Endothelial cell of umbilical vein (primary cell): Measurements from ENCODE around the gene SEZ6L2. TPM values are rescaled to one million over a fixed set of nuclear protein-coding genes. Genes with fewer than 3 reads are reported as not detected.

Source experiments
- BruUV-seq: library from RNA; stranded (reverse); fragments of 400-500 nt; replicated peaks from 2 replicates; lab custom pipeline; 2021; lab: Mats Ljungman, UMichigan
- CTCF ChIA-PET: fragments of 300-600, 350-600 bp; sonication (Branson Sonifier 250); formaldehyde crosslinking; loops from one replicate; lab custom pipeline; 2021; ENCODE audit warnings: antibody characterized with exemption, inconsistent platforms; lab: Charles Lee
- POLR2A ChIA-PET: fragments of 300-600, 350-600 bp; sonication (Branson Sonifier 250); formaldehyde crosslinking; loops from one replicate; lab custom pipeline; 2021; ENCODE audit warnings: antibody characterized with exemption, inconsistent platforms; lab: Charles Lee
- DNase-seq: peaks from one replicate; pipeline ENCODE4 v3.0.0-alpha.2; 2011; ENCODE audit warnings: low read depth, low spot score
- FAIRE-seq: peaks from 2 replicates; lab custom pipeline; 2011; peaks lifted over from hg19 to GRCh38; lab: Jason Lieb, UNC
- H2AFZ ChIP-seq: 2 replicates; pipeline ENCODE4 v1.6.0; 2012; ENCODE audit warnings: low read depth, low read length, control low read depth, inconsistent platforms
- H3K27ac ChIP-seq: 2 replicates; pipeline ENCODE4 v1.5.1; 2011; ENCODE audit warnings: low read depth, mild to moderate bottlenecking, control low read depth, low read length, moderate library complexity; ENCODE audit not compliant: insufficient read depth
- H3K27me3 ChIP-seq, 2 experiments: 2 replicates each; pipeline versions ENCODE4 v1.6.0 to v1.6.1; 2011; ENCODE audit warnings: low read length in 2 of 2, mixed read lengths in 1 of 2; ENCODE audit not compliant: control insufficient read depth in 2 of 2, insufficient read depth in 2 of 2
- H3K36me3 ChIP-seq, 2 experiments: 2 replicates in 1 of 2; 3 replicates in 1 of 2; pipeline ENCODE4 v1.5.1; 2011; ENCODE audit warnings: low read length in 2 of 2, mild to moderate bottlenecking in 1 of 2, moderate library complexity in 1 of 2; ENCODE audit not compliant: control insufficient read depth in 2 of 2, insufficient read depth in 2 of 2; ENCODE audit errors: extremely low read depth in 1 of 2
- H3K4me1 ChIP-seq: 3 replicates; pipeline ENCODE4 v1.5.1; 2011; ENCODE audit warnings: mild to moderate bottlenecking, low read length; ENCODE audit not compliant: control insufficient read depth, insufficient read depth; ENCODE audit errors: extremely low read depth
- H3K4me2 ChIP-seq: 2 replicates; pipeline ENCODE4 v1.6.1; 2011; ENCODE audit warnings: low read length, control low read depth, mixed read lengths; ENCODE audit not compliant: insufficient read depth
- H3K4me3 ChIP-seq, 3 experiments: fragments of 200-600 bp in 1 of 3; sonication (generic), shearing (Covaris generic) in 1 of 3; replicated peaks in 1 of 3; 2 replicates each; pipeline ENCODE4 v1.5.1; 2011 to 2016; ENCODE audit warnings: control low read depth in 3 of 3, low read length in 3 of 3, mild to moderate bottlenecking in 2 of 3, inconsistent platforms in 1 of 3, low read depth in 1 of 3, moderate library complexity in 1 of 3; ENCODE audit not compliant: insufficient read depth in 1 of 3
- H3K79me2 ChIP-seq: 2 replicates; pipeline ENCODE4 v1.6.0; 2012; ENCODE audit warnings: low read length, inconsistent platforms; ENCODE audit not compliant: control insufficient read depth, insufficient read depth
- H3K9ac ChIP-seq: replicated peaks from 2 replicates; pipeline ENCODE3; 2011; ENCODE audit warnings: low read length, control low read depth; ENCODE audit not compliant: insufficient read depth; ENCODE audit errors: extremely low read depth
- H3K9me1 ChIP-seq: replicated peaks from 3 replicates; pipeline ENCODE4 v1.6.0; 2011; ENCODE audit warnings: mild to moderate bottlenecking, low read length; ENCODE audit not compliant: control insufficient read depth, insufficient read depth; ENCODE audit errors: extremely low read depth
- H3K9me3 ChIP-seq: replicated peaks from 2 replicates; pipeline ENCODE4 v1.5.1; 2012; ENCODE audit warnings: low read length, inconsistent platforms; ENCODE audit not compliant: control insufficient read depth, insufficient read depth
- H4K20me1 ChIP-seq: replicated peaks from 2 replicates; pipeline ENCODE3; 2011; ENCODE audit warnings: mild to moderate bottlenecking, low read length; ENCODE audit not compliant: control insufficient read depth, insufficient read depth; ENCODE audit errors: extremely low read depth
- CTCF ChIP-seq, 2 donors: IDR thresholded peaks; 1 replicate in 1 of 2; 2 replicates in 1 of 2; pipeline ENCODE4 v1.5.1; 2011; ENCODE audit warnings: low read length in 2 of 2, mild to moderate bottlenecking in 2 of 2, moderate library complexity in 2 of 2, control low read depth in 1 of 2, inconsistent platforms in 1 of 2, low read depth in 1 of 2; ENCODE audit not compliant: insufficient read depth in 1 of 2; ENCODE audit errors: extremely low read depth in 1 of 2
- EZH2 ChIP-seq: IDR thresholded peaks from 2 replicates; pipeline ENCODE4 v1.6.1; 2012; ENCODE audit warnings: borderline replicate concordance, low read depth, mild to moderate bottlenecking, moderate library complexity, low read length, inconsistent platforms; ENCODE audit not compliant: severe bottlenecking
- FOS ChIP-seq: IDR thresholded peaks from 2 replicates; pipeline ENCODE4 v1.6.1; 2011; ENCODE audit warnings: mild to moderate bottlenecking, low read length, moderate library complexity, borderline replicate concordance; ENCODE audit not compliant: insufficient read depth
- GATA2 ChIP-seq: IDR thresholded peaks from 2 replicates; pipeline ENCODE4 v1.7.0; 2011; ENCODE audit warnings: low read depth, mild to moderate bottlenecking, moderate library complexity, mixed read lengths, low read length; ENCODE audit not compliant: insufficient read length, insufficient read depth
- JUN ChIP-seq: IDR thresholded peaks from 2 replicates; pipeline ENCODE4 v1.6.1; 2011; ENCODE audit warnings: borderline replicate concordance, low read depth; ENCODE audit not compliant: insufficient read length, insufficient read depth
- MAX ChIP-seq: IDR thresholded peaks from 2 replicates; pipeline ENCODE4 v1.6.1; 2011; ENCODE audit not compliant: insufficient read depth, insufficient read length
- MYC ChIP-seq: IDR thresholded peaks from one replicate; pipeline ENCODE4 v1.6.1; 2011; ENCODE audit warnings: mild to moderate bottlenecking, low read depth, low read length
- POLR2A ChIP-seq: IDR thresholded peaks from 2 replicates; pipeline ENCODE4 v1.6.1; 2012; ENCODE audit warnings: low read depth, mild to moderate bottlenecking, control low read depth, low read length
- POLR2AphosphoS5 ChIP-seq: IDR thresholded peaks from 2 replicates; pipeline ENCODE4 v1.6.1; 2012; ENCODE audit warnings: low read depth, mild to moderate bottlenecking, control low read depth, low read length, moderate library complexity; ENCODE audit not compliant: insufficient read depth
- dilution Hi-C: fragments of 300-500 bp; cut with MboI; formaldehyde crosslinking; loops from one replicate; pipeline ENCODE4 v1.15.0; 2019; ENCODE audit warnings: low sequenced_read_pairs; ENCODE audit not compliant: extremely low pct_ligation_motif_present
- intact Hi-C: fragments of 100-400 bp; cut with micrococcal nuclease; formaldehyde crosslinking; loops from one replicate; pipeline ENCODE4 v1.10.0; 2022
- polyA plus RNA-seq, 4 experiments: library from polyadenylated mRNA; depleted of rRNA in 3 of 4; stranded (reverse) in 3 of 4; unstranded in 1 of 4; fragments of >200 nt; gene quantifications; 2 replicates each; pipeline versions ENCODE4 v1.2.1 to v1.2.3, GENCODE V29; 2011 to 2012; ENCODE audit warnings: missing spikeins in 1 of 4
- total RNA-seq: library from RNA; stranded (reverse); gene quantifications from 2 replicates; pipeline ENCODE4 v1.2.3, GENCODE V29; 2021

SEZ6L2 gene
- total and polyA plus RNA-seq, 2 donors (not counting 3 experiments of a cell fraction or from before 2014, with no cell fraction given): 2.4 to 4.5 TPM

GRCh38 chr16:29840240-29840639 is 59.1 kb downstream of the SEZ6L2 start:
- TF ChIP-seq CTCF (IDR thresholded peaks at IDR 0.05; ENCODE audit: extremely low read depth in 1 of 2, insufficient read depth in 1 of 2, low read depth in 1 of 2, low read length in 2 of 2) (no peak), POLR2A (no peak), GATA2 (no peak), MYC (no peak), POLR2AphosphoS5 (no peak), MAX (no peak), FOS (no peak), JUN (no peak), EZH2 (no peak)
- Histone ChIP-seq H3K27me3 (no peaks in the 10 kb centered on the region), H3K4me1 (no peaks in the 10 kb centered on the region), H3K9me1 (no peaks in the 10 kb centered on the region), H3K36me3 (peaks cover 0 to 16% of the 10 kb centered on the region in 2 experiments), H3K9me3 (no peaks in the 10 kb centered on the region), H3K9ac (no peak overlapping the region), H3K4me3 (no peak overlapping the region), H2AFZ (no peak overlapping the region), H4K20me1 (no peaks in the 10 kb centered on the region), H3K79me2 (no peaks in the 10 kb centered on the region), H3K27ac (no peak overlapping the region), H3K4me2 (no peak overlapping the region)
- no peak for FAIRE-seq
- no TSS peak for BruUV-seq
- POLR2A ChIA-PET: interaction anchor here (0.6 kb wide), 1 partner anchor 16 kb away, joined by 4 read pairs; no protein-coding TSS in a partner anchor
- intact Hi-C loops: no loop called here
- CTCF ChIA-PET: interaction anchor here (1.5 to 4.5 kb wide), 3 partner anchors 8 to 23 kb away, joined by 3 to 46 read pairs (median 4); partner anchors contain the start of gene MVP
- dilution Hi-C loops: no loop called here
- no peak for DNase-seq
